Measurements from ENCODE around the gene TBX20.
A peak's percentile ranks its signal among the peaks of the same experiment; 100 is the strongest.
"Not testable (repeated sequence)": the region's sequence is repeated elsewhere in the genome, so short reads cannot be mapped to it uniquely, and the experiment has no call there.

TBX20 gene

DNA sequence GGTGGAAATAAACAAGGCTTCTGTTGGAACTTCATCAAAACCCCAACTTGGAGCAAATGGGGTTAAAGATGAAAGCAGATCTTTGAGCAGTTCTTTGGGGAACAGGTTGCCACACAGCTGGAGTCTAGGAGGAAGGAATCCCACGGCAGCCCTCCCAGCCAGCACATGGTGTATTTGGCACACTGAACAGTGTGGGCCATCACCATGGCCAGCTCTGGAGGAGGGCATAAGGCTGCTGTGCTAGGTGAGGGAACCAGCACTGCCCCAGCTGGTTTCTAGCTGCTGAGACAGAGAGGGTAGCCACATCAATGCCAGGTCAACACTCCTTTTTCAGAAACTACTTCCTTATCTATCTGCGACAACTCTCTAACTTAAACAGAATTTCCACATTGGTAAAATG lies 33.7 kb downstream of the TBX20 start:
- not testable (repeated sequence) for DNase-seq (ENCODE audit: low spot score)

DNA sequence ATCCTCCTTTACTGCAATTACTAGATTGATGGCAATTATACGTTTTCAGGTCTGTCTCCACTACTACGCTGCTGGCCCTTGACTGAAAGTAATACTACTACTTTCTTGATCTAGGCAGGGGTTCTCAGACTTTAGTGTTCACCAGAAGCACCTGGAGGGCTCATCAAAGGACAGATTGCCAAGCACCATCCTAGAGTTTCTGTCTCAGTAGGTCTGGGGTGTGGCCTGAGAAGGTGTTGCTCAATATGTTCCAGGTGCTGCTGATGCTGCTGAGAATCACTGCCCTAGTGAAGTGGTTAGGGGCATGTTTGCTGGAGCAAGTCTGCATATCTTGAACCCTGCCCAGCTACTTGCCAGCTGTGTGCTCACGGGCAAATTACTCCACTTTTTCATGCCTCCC lies 37.9 kb downstream of the TBX20 start:
- DNase-seq (ENCODE audit: low spot score), result not testable (repeated sequence)

DNA sequence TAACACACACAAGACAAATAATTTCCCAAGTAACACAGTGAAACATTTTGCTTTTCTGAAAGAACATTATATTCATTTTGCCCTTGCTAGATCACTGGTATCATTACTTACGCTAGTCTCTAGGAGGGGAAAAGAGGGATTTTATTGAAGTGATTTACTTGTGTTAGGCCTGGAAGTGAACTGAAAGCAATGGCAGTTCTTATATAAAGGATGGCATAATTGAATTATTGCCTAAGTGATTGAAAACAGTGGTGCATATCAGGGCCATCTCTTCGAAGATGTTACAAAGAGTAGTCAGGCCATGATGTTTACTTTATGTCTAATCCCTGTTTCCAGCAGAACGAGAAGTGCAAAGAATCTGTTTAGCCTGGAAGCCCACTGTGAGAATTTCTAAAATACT lies 38.8 kb downstream of the TBX20 start:
- not testable (repeated sequence) for DNase-seq (ENCODE audit: low spot score)

DNA sequence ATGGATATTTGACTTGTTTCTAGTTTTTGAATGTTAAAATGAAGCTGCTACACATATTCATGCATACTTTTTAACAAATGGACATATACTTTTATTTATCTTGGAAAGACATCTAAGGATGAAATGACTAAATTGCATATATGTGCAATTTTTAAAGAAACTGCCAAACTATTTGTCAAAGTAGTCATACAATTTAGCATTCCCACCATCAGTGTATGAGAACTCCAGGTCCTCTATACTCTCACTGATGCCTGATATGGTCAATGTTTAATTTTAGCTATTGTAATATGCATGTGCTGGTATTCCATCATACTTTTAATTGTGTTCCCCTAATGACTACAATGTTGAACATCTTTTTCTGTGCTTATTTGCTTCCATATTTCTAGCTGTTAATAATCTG lies 47.0 kb downstream of the TBX20 start:
- DNase-seq (ENCODE audit: low spot score), result not testable (repeated sequence)

DNA sequence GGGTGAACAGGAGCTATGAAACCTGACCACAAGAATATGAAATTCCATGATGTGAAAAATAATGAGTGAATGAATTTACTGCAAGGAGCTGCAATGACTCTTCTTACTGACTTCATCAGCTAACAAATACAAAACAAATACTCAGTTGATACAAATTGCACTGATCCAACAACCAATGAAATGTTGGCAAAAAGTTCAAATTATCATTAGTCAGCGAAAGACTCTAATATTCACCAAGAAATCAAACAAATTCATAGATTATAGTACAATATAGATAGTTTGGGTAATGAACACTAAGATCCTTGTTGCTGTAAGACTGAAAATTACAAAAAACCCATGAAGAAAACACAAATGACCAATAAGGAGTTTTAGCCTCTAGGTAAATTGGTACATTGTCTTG lies 49.0 kb downstream of the TBX20 start:
- DNase-seq (ENCODE audit: low spot score), result not testable (repeated sequence)

DNA sequence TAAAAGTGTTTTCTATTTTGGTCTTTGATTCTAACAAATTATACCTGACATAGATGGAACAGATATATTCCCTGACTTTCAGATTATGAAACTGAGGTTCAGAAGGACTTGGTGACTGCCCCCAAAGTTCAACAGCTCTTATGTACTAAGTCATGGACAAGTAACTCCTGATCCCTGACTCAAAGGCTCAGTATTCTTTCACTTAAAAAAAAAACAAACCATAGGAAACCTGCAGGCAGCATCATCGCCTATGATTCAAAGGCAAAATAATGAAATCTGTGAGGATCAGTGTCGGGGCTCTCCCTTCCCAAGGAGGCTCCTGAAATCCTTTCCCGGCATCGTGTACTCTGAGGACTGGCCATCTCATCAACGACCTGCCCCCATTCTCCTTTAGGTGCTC lies 49.9 kb downstream of the TBX20 start:
- not testable (repeated sequence) for DNase-seq (ENCODE audit: low spot score)

DNA sequence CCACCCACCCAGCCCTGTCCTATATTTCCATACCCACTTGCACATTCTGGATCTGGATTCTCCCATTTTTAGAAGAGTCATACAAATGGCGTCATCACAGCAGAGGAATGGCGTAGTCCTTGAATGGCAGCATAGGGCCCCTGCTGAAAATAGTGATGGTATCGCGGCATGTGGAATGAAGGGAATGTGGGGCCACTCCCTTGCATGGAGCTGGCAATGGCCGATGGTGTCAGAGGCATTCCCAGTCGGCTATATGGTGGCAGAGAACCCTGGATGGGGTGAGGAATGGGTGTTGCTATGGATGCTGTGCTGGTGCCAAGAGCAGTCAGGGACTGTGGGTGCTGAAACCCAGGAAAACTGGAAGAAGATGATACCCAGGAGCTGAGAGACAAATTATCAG lies 51.5 kb downstream of the TBX20 start:
- DNase-seq (ENCODE audit: low spot score), result not testable (repeated sequence)

DNA sequence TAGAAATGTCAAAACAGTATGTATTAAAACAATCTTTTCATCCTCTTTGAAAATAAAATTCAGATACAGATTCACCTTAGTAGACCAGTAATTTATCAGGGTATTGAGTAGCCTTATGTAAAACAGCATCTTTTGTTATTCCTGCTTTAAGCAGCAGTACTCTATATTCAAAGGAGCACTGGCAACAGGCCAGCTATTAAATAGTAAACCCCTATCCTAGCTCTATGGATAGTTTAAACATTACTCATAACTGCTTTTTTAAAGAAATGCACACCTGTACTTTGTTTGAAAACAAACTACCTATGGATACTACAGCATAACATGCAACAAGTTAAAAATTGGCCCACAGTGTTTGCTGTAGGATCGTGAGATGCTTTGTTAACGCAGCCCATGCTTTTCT lies 53.7 kb downstream of the TBX20 start:
- DNase-seq (ENCODE audit: low spot score), result not testable (repeated sequence)

DNA sequence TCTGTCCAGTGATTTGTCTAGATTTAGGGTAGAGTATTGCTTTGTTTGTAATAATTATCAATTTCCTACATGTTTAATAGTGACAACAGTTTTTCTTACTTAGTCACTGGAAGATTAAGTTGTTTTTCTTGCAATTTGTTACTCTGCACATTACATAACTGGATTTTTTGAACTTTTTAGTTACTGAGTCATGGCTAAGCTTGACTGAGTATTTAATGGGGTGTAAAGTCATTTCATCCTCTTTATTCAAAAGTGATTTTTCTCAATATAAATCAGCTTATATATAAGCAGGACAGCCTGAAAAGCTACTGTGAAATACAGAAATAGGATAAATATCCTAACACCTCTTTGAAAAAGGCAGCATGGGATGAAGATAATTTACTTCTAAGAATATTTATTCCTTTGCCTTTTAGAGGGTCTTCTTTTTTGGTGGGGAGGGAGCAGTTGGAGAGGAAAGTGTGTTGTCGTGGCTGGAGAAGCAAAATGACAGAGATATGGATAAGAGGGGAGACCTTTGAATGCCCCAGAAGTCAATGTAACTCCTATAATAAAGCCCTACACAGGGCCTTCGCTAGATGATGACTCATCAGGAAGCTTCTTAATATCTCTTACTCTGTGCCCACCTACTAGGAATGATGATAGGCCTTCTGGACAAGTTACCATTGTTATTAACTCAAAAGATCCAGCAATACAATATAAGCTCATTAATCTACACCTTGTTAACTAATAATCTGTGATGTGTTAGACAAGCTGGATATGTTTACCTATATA lies 55.3 kb downstream of the TBX20 start:
- DNase-seq (ENCODE audit: low spot score), result not testable (repeated sequence)

DNA sequence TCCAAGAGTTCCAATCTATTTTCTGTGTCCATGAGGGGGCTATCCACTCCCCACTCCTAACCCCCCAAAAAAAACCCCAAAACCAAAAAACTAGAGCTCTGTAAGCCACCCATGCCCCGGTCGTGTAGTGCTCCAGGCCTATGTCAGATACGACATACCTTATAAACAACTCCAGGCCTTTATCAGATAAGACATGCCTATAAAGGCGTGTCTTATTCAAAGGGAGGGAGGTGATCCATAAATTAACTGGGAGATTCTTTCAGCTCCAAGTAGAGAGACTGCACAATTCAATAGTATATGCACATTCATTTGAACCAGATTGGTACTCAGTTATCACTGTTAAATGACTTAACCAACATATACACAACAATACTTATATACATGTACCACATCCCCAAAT lies 62.3 kb downstream of the TBX20 start:
- DNase-seq (ENCODE audit: low spot score), result not testable (repeated sequence)

DNA sequence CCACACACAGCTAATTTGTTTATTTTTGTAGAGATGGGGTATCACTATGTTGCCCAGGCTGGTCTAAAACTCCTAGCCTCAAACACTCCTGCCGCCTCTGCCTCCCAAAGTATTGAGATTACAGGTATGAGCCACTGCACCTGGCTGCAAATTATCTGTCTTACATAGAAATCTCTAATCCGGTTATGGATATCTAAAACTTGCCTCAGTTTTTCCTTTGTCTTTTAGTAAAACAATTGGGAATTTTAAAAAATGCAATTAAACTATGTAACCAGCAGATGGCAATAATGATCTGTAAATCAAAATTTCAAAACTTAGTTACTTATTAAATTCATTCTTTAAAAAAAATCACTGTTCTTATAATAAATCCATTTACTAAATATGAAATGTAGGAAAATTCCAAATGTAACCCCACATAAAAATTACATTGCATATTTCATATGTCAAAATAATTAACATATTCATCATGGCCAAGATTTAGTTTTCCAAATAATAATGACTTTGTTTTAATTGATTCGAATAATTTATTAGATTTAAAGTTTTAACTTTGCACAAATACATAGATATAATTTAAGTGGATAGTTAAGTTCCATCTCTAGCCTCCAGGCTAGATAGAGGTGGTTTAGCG lies 63.6 kb downstream of the TBX20 start:
- DNase-seq (ENCODE audit: low spot score), result not testable (repeated sequence)

DNA sequence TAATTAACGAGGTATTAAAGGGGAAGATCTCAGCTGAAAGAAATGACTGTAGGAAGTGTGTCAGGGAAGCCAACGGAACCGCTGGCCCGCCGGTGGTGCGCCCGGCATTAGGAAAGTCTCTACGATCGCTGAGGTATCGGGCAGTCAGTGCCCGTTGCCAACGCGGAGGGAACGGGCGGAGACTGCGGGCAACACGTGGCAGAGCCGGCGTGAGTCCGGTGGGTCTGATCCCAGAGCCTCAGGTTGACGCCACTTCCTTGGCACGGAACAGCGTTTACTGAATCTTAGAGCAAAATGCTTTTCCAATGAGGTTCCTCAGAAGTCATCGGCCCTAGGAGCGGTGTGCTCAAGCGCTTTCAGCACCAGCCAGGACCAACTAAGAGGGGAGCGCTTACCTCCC lies 67.1 kb downstream of the TBX20 start:
- DNase-seq (ENCODE audit: low spot score), result peak; percentile 5

DNA sequence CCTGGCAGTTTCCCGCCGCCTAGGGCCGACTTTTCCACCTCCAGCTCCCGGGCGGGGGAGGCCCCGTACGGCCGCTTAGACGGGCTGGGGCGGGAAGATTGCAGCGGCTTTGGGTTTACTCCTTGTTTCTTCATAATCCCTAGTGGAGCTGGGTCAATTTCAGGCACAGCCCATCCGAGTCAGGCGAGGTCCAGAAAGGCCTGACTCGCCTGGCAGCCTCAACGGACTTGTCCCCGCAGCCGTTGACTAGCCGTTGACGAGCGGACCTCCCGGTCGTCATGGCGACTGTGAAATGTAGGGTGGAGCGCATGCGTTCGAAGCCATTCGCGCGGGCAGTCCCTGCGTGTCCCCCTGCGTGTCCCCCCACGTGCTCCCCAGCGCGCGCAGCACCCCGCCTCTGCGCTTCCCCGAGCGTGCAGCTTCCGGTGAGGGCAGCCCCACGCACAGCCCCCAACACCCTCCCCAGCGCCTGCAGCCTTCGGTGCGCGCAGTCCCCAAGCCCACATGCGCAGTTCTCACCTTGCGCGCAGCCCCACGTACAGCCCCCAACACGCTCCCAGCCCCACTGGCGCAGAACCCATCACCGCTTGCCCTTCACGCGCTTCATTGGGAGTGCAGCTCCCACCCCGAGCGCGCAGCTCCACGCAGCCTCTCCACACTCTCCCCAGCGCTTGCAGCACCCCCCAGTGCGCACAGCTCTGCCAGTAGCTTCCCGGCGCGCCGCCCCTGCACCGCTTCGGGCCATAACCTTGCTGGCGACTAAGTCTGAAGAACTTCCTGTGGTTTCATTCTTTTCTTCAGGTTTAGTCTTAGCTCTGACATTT lies 67.8 kb downstream of the TBX20 start:
- peak; percentile 12 for DNase-seq (ENCODE audit: low spot score)

DNA sequence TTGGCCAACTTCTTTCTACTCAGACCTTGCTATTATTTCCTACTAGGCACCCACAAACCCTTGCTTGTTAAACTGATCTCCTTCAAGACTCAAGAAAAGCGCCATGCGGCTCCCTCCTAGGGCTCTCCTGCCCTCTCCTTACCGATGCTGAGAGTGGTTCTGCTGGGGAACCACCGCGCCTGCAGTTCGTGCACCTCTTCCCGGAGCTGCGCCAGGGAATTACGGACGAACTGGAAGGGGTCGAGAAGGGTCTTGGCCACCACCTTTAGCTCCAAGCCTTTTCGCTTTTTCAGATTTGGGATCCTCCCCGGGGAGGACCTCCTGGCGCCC lies 68.4 kb downstream of the TBX20 start:
- DNase-seq (ENCODE audit: low spot score), result not testable (repeated sequence)

DNA sequence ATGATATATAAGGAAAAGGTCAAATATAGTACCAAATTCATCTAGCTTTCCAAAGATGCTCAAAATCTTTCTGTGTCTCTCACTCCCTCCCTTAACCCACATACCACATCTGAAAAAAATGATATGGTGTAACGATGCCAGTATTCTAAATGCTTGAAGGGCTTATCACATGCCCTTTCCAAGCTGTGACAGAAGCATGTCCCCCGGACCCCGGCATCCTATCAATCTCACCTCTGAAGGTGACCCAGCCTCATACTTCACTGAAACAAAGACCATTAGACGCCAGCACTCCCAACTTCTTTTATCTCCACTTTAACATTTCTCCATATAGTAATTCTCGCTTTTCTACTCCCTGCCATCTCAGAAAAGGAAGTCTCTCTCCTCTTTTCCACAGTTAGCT lies 68.9 kb downstream of the TBX20 start:
- not testable (repeated sequence) for DNase-seq (ENCODE audit: low spot score)

DNA sequence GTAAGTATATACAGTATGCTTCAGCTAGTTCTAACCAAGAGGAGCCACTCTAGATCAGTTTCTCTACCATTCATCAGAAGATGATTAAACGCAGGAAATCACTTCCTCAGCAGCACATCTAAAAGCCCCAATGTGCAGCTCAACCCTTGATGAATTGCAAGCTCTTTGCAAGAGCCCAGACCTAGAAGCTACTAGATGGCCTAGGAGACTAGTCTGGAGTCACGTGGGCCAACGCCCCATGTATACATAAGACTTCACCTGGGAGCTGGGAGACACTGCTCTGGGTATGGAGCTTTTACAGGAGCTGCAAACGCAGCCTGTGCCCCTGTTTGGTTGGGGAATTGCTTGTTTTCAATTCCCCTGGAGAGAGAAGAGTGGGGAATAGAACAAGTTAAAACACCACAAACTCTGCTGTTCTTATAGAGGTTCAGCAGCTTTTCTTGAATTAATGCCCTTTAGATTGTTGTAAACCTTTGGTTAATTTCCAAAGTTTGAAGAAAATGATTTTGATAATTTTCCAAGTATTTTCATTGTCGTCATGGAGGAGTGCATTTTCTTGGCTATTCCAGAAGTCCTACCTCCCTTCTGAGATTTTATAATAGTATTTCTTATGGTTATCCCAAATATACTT lies 69.9 kb downstream of the TBX20 start:
- not testable (repeated sequence) for DNase-seq (ENCODE audit: low spot score)

DNA sequence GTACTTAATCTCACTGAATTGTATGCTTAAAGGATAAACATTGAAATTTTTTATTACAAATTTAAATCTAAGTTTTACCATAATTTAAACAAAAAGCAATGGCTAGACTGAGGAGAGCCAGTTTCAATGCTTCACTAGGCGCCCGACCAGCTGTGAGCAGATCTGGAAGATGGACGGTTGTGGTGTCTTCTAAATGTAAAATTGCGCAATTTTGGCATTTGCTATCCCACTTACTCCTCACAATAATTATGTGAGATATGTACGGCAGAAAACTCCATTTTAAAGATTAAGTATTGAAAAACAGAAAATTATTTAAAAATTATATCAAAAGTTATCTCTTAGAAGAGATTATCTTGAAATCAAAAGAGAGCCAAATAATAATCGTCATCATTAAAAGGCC lies 73.2 kb downstream of the TBX20 start:
- not testable (repeated sequence) for DNase-seq (ENCODE audit: low spot score)

DNA sequence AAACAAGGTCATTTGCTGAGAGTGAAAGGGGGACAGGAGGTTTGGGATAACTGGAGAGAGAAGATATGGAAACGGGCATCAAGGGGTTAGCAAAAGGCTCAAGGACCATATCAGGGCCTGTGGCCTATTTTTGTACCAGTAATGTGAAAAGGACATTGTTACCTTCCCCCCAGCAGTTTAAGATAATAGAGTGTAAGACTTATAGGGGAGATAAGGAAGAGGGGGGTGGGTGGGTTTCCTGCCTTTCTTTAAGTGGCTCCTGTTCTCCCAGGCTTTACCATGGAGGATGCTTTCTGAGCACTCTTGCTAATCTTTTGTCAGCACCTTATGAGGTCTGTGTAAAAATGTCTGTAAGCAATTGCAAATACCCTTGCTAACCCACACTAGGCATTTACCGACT lies 80.7 kb downstream of the TBX20 start:
- not testable (repeated sequence) for DNase-seq (ENCODE audit: low spot score)

DNA sequence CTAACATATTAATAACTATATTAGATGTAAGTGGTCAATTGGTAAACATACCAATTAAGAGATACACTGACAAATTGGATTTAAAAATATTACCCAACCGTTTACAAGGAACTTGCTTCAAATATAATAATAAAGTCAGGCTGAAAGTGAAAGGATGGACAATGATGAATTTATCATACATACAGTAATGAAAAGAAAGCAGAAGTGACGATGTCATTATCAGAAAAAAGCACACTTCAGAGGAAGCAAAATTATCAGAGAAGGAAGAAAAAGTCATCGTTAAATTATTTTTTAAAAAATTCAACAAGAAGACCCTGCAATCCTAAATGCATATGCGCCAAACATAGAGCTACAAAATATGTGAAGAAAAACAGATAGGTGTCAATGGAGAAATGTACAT lies 81.8 kb downstream of the TBX20 start:
- DNase-seq (ENCODE audit: low spot score), result not testable (repeated sequence)

DNA sequence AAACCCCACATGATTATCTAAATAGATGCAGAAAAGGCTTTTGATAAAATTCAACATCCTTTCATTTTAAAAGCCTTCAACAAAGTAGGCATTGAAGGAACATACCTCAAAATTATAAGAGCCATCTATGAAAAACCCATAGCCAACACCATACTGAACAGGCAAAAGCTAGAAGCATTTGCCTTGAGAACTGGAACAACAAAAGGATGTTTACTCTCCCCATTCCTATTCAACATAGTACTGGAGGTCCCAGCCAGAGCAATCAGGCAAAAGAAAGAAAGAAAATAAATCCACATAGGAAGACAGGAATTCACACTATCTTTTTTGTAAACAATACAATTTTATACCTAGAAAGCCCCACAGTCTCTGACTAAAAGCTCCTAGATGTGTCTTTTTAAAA lies 86.2 kb downstream of the TBX20 start:
- DNase-seq (ENCODE audit: low spot score), result not testable (repeated sequence)

DNA sequence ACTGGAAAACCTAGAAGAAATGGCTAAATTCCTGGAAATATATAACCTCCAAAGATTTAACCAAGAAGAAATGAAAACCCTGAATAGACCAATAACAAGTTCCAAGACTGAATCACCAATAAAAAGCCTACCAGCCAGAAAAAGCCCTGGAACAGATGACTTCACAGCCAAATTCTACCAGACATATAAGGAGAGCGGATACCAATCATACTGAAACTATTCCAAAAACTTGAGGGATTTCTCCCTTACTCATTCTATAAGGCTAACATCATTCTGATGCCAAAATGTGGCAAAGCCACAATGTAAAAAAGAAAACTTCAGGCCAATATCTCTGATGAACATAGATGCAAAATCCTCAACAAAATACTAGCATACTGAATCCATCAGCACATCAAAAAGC lies 86.7 kb downstream of the TBX20 start:
- DNase-seq (ENCODE audit: low spot score), result not testable (repeated sequence)

DNA sequence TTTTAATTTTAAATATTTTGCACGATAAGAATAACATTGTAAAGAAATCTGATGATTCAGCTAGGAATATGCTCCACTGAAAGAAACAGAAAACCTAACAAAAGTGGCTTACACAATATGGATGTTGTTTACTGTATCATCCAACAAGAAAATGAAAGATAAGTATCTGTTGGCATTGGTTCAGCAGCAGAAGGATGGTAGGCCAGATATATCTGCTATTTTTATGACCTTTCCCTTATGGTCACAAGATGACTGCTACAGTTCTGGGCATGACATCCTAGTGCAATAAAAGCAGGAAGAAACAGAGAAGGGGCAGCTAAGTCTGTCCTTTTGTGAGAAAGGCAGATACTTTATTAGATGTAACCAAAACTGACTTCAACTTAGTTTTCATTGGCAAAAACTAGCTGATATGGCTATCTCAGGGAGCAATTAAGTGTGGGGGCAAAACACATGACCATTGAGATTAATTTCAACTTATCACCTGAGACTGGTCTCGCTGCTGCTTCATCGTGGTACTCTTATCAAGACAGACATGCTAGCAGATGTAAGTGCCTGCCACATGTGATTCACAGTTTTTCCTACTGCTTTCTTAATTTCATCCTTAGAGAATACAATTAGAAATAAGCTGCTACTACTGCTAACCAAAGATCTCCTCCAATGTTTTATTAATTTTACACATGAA lies 92.7 kb downstream of the TBX20 start:
- not testable (repeated sequence) for DNase-seq (ENCODE audit: low spot score)

Measured in iPS-NIHi11 (cell line).